ENCODE results near the gene KIF4A.
"Not testable (repeated sequence)": the region's sequence is repeated elsewhere in the genome, so short reads cannot be mapped to it uniquely, and the experiment has no call there.

Gene KIF4A, protein sequence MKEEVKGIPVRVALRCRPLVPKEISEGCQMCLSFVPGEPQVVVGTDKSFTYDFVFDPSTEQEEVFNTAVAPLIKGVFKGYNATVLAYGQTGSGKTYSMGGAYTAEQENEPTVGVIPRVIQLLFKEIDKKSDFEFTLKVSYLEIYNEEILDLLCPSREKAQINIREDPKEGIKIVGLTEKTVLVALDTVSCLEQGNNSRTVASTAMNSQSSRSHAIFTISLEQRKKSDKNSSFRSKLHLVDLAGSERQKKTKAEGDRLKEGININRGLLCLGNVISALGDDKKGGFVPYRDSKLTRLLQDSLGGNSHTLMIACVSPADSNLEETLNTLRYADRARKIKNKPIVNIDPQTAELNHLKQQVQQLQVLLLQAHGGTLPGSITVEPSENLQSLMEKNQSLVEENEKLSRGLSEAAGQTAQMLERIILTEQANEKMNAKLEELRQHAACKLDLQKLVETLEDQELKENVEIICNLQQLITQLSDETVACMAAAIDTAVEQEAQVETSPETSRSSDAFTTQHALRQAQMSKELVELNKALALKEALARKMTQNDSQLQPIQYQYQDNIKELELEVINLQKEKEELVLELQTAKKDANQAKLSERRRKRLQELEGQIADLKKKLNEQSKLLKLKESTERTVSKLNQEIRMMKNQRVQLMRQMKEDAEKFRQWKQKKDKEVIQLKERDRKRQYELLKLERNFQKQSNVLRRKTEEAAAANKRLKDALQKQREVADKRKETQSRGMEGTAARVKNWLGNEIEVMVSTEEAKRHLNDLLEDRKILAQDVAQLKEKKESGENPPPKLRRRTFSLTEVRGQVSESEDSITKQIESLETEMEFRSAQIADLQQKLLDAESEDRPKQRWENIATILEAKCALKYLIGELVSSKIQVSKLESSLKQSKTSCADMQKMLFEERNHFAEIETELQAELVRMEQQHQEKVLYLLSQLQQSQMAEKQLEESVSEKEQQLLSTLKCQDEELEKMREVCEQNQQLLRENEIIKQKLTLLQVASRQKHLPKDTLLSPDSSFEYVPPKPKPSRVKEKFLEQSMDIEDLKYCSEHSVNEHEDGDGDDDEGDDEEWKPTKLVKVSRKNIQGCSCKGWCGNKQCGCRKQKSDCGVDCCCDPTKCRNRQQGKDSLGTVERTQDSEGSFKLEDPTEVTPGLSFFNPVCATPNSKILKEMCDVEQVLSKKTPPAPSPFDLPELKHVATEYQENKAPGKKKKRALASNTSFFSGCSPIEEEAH

DNA sequence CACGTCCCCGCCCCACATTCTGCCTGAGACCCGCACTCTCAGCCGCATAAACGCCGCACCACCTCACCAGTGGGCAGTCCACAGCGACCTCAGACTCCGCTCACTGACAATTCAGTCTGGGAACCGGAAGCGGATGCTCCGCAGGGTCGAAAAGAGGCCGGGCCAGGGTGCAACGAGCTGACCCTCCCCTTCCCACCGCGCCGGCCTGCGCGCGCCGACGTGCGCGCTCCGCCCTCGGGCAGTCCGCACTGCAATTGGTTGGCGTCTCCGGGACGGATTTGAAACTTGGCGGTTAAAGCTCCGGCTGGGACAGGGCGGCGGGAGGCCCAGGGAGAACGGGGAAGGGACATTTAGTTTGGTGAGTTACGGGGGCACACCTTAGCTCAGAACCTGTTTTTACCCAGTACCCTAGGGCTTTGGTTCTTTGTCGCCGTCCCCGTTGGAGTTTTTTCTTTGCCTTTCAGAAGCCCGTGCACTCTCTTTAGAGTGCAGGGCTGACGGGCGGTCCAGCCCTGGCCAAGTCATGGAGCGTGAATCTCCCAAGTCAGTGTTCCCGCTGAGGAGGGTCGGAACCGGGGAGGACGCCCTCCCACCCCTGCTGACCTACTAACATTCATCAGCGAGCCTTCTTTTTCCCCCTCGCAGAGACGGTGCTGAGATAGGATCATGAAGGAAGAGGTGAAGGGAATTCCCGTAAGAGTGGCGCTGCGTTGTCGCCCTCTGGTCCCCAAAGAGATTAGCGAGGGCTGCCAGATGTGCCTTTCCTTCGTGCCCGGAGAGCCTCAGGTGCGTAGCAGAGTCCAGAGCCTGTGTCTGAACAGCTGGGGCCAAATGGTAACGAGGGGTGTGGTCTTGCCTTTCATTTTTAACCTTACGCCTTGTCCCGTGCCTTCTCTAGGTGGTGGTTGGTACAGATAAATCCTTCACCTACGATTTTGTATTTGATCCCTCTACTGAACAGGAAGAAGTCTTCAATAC lies at the start of gene KIF4A, which contains the start of gene PDZD11:
Gene KIF4A, plus strand, starts transcription at position 312 of the 978 bp plus-strand sequence. Its CDS starts 355 bp downstream, at position 667.
Gene PDZD11, minus strand, starts transcription at position 135 of the 978 bp plus-strand sequence. CDS start 586 bp downstream, outside the sequence.
- peak; percentile 40 for DNase-seq (ENCODE audit: extremely low read depth, low read depth)
- TF ChIP-seq, protein P1, sequence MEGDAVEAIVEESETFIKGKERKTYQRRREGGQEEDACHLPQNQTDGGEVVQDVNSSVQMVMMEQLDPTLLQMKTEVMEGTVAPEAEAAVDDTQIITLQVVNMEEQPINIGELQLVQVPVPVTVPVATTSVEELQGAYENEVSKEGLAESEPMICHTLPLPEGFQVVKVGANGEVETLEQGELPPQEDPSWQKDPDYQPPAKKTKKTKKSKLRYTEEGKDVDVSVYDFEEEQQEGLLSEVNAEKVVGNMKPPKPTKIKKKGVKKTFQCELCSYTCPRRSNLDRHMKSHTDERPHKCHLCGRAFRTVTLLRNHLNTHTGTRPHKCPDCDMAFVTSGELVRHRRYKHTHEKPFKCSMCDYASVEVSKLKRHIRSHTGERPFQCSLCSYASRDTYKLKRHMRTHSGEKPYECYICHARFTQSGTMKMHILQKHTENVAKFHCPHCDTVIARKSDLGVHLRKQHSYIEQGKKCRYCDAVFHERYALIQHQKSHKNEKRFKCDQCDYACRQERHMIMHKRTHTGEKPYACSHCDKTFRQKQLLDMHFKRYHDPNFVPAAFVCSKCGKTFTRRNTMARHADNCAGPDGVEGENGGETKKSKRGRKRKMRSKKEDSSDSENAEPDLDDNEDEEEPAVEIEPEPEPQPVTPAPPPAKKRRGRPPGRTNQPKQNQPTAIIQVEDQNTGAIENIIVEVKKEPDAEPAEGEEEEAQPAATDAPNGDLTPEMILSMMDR (IDR thresholded peaks at IDR 0.05; ENCODE audit: low read depth, low read length, missing control alignments) = no peak
- H3K4me3 ChIP-seq (replicated peaks; ENCODE audit: low read depth, low read length) = peak within 1 kb of the TSS; percentile 64

DNA sequence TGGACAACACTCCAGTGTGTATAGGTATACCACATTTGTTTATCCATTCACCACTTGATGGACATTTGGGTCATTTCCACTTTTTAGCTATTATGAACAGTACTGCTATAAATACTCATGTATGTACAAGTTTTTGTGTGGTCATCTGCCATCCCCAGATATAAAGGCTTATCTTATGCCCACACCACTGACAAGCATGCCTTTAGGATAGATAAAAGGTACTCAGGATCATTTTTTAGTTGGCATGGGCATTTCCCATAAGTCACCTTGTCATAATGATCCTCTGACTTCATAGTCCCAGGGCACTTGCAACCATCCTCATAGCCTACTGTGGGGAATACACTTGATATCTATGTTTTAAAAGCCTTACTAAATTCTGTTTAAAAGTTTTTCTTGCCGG lies 49.2 kb upstream of the KIF4A start:
- TF ChIP-seq, protein P1 (IDR thresholded peaks at IDR 0.05; ENCODE audit: low read depth, low read length, missing control alignments) = no peak
- no peak for DNase-seq (ENCODE audit: extremely low read depth, low read depth)
- H3K4me3 ChIP-seq (replicated peaks; ENCODE audit: low read depth, low read length) = no peak overlapping the region

DNA sequence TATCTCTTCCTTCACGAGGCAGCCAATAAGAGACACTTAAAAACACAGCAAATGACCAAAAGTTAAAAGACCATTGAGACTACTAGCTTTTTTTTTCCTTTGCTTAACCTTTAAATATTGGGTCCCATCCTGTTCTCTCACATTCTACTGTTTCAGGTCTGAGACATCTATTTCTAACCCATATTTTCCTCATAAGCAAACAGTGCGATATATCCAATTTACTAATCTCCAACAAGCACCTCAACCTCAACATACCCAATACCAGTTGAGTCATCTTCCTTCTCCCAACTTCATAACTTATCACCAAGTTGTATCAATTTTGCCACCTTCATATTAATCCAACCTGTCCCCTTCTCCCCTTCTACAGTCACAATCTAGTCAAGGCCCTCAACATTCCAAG lies 48.4 kb upstream of the KIF4A start:
- no peak for DNase-seq (ENCODE audit: extremely low read depth, low read depth)
- no peak overlapping the region for H3K4me3 ChIP-seq (replicated peaks; ENCODE audit: low read depth, low read length)
- TF ChIP-seq, protein P1 (IDR thresholded peaks at IDR 0.05; ENCODE audit: low read depth, low read length, missing control alignments) = no peak

DNA sequence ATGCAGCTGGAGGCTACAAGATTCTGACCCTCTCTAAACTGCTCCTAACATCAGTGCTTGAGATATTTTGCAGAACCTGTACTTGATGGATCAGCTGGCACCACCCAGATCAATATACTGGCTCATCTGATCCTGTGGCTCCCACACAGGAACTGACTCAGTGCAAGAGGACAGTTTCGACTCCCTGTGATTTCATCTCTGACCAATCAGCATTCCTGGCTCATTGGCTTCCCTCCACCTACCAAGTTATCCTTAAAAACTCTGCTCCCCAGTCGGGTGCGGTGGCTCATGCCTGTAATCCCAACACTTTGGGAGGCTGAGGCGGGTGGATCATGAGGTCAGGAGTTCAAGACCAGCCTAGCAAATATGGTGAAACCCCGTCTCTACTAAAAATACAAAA lies 46.3 kb upstream of the KIF4A start:
- H3K4me3 ChIP-seq (replicated peaks; ENCODE audit: low read depth, low read length); DNase-seq (ENCODE audit: extremely low read depth, low read depth): not testable (repeated sequence)

DNA sequence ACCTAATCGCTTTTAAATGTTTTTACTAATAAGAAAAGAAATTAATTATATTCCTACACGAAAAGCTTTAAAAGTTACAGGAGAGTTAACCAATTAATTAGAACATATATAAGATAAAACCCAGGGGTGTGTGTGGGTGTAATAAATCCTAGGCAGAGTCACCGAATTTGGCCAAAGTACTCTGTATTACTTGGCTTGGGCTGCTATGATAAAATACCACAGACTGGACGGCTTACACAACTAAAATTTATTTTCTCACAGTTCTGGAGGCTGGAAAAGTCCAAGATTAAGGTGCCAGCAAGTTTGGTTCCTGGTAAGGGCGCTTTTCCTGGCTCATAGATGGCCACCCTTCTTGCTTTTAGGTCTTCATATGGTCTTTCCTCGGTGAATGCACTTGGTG lies 45.0 kb upstream of the KIF4A start:
- no peak overlapping the region for H3K4me3 ChIP-seq (replicated peaks; ENCODE audit: low read depth, low read length)
- TF ChIP-seq, protein P1 (IDR thresholded peaks at IDR 0.05; ENCODE audit: low read depth, low read length, missing control alignments) = no peak
- no peak for DNase-seq (ENCODE audit: extremely low read depth, low read depth)

DNA sequence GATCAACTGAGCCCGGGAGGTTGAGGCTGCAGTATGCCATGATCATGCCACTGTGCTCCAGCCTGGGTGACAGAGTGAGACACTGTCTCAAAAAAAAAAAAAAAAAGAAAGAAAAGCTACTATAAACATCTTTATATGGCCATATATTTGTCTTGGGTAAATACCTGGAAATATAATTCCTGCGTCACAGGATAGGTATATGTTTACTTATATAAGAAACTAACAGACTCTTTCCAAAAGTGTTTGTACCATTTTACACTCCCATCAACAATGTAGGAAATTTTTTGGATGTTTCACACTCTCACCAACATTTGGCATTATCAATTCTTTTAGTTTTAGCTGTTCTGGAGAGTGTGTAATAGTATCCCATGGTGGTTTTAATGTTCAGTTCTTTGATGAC lies 42.7 kb upstream of the KIF4A start:
- no peak overlapping the region for H3K4me3 ChIP-seq (replicated peaks; ENCODE audit: low read depth, low read length)
- TF ChIP-seq, protein P1 (IDR thresholded peaks at IDR 0.05; ENCODE audit: low read depth, low read length, missing control alignments) = no peak
- DNase-seq (ENCODE audit: extremely low read depth, low read depth) = no peak

Measured in HFF-Myc (cell line).